Nucleus accumbens (tissue), 56 donors: ENCODE data around the gene TFRC.
A peak's percentile ranks its signal among the peaks of the same experiment; 100 is the strongest.
"Not testable (repeated sequence)": the region's sequence is repeated elsewhere in the genome, so short reads cannot be mapped to it uniquely, and the experiment has no call there.

Experiments used
- DNase-seq, 56 donors: peaks; one replicate each; lab custom pipeline; 2025; lab: John Stamatoyannopoulos, UW

Gene TFRC

GRCh38 chr3:196081834-196082618, at the start of gene TFRC:
TSS of gene TFRC (minus strand) at chr3:196082090. CDS start at chr3:196077099, 4,991 bp downstream.
- DNase-seq: peak; percentile 37 to 98 (median 90)

GRCh38 chr3:196128172-196128843, 46.4 kb upstream of the TFRC start:
- no peak for DNase-seq

GRCh38 chr3:196127308-196128040, 45.6 kb upstream of the TFRC start:
- no peak for DNase-seq

- no peak for DNase-seq
These were observed 42.7 kb upstream of the TFRC start for GRCh38 chr3:196124608-196125007.

- no peak for DNase-seq
These were observed 40.8 kb upstream of the TFRC start for GRCh38 chr3:196122688-196123046.

GRCh38 chr3:196122021-196122687, 40.3 kb upstream of the TFRC start:
- DNase-seq: no peak

- no peak for DNase-seq
These were observed 39.2 kb upstream of the TFRC start for GRCh38 chr3:196121066-196121465.

GRCh38 chr3:196120291-196120951, 38.5 kb upstream of the TFRC start:
- peak in 4 of 56 donors; percentile 4 to 9 (median 6) for DNase-seq

- DNase-seq: no peak
These were observed 35.9 kb upstream of the TFRC start for GRCh38 chr3:196117809-196118208.

GRCh38 chr3:196115678-196116083, 33.8 kb upstream of the TFRC start:
- DNase-seq: no peak

GRCh38 chr3:196111939-196112386, 30.1 kb upstream of the TFRC start:
- DNase-seq: no peak

- no peak for DNase-seq
These were observed 26.3 kb upstream of the TFRC start for GRCh38 chr3:196108075-196108743.

- DNase-seq: not testable (repeated sequence)
These were observed 22.8 kb upstream of the TFRC start for GRCh38 chr3:196104707-196105106.

- not testable (repeated sequence) for DNase-seq
These were observed 16.6 kb upstream of the TFRC start for GRCh38 chr3:196098365-196098980.

GRCh38 chr3:196097373-196098154, 15.7 kb upstream of the TFRC start:
- DNase-seq: no peak

GRCh38 chr3:196096382-196096953, 14.6 kb upstream of the TFRC start:
- peak in 44 of 56 donors; percentile 2 to 77 (median 23) for DNase-seq

GRCh38 chr3:196093317-196094111, 11.6 kb upstream of the TFRC start:
- DNase-seq: no peak
